Mucosa of rectum (tissue), 2 donors: Measurements from ENCODE around the gene BHLHA15.
"Not testable (repeated sequence)": the region's sequence is repeated elsewhere in the genome, so short reads cannot be mapped to it uniquely, and the experiment has no call there.

ENCODE experiments used
- H3K27ac ChIP-seq, 2 donors: one replicate each; pipeline ENCODE4 v1.7.0; 2013; ENCODE audit warnings: inconsistent platforms in 2 of 2, low read depth in 2 of 2, low read length in 2 of 2
- H3K27me3 ChIP-seq, 2 donors: one replicate each; pipeline ENCODE4 v1.7.0; 2013; ENCODE audit warnings: low read length in 2 of 2; ENCODE audit not compliant: control insufficient read depth in 2 of 2, insufficient read depth in 2 of 2
- H3K36me3 ChIP-seq, 2 donors: one replicate each; pipeline ENCODE4 v1.7.0; 2013; ENCODE audit warnings: low read length in 2 of 2; ENCODE audit not compliant: control insufficient read depth in 2 of 2, insufficient read depth in 2 of 2
- H3K4me1 ChIP-seq, 2 donors: one replicate each; pipeline ENCODE4 v1.7.0; 2013; ENCODE audit warnings: low read length in 2 of 2, mild to moderate bottlenecking in 1 of 2; ENCODE audit not compliant: control insufficient read depth in 2 of 2, insufficient read depth in 2 of 2
- H3K4me3 ChIP-seq, 2 donors: one replicate each; pipeline ENCODE4 v1.7.0; 2013; ENCODE audit warnings: low read length in 2 of 2
- H3K9ac ChIP-seq, 2 donors: one replicate each; pipeline ENCODE4 v1.7.0; 2013; ENCODE audit warnings: low read length in 2 of 2, low read depth in 1 of 2, mild to moderate bottlenecking in 1 of 2
- H3K9me3 ChIP-seq, 2 donors: one replicate each; pipeline ENCODE4 v1.7.0; 2013; ENCODE audit warnings: low read length in 2 of 2; ENCODE audit not compliant: control insufficient read depth in 2 of 2
- donor health status: healthy.
- donor health status: Normal muscosa, but diverticular disease.

BHLHA15 gene

DNA sequence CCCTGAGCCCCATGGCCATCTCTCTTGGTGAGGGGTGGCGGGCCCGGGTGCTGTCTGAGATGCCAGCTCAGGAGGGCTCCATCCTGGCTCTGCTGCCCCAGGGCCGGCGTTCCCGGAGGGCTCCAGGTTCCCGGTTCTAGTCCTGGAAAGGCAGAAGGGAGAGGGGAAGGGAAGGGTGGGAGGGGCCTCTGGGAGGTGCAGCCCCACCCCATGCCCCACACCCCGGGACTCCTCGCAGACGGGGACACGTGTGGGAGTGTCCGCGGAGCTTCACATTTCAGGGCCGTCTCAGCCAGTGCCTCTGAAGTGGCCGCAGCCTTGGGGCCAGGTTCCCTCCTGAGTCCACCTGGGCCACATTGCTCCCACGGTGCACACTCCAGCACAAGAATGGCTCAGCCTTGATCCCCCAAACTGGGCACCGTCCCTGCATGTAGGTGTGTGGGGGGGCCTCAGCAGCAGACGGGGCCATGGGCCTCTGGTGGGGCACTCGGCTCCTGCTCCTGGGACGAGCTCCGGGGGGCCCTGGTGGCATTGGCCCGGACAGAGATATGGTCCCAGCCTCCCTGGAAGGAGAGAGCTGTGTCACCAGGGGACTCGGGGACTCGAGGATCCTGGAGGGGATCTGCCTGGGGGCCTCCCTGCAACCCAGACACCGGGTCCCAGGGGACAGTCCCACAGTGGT lies 5.8 kb downstream of the BHLHA15 start:
- Histone ChIP-seq H3K27ac (no peak overlapping the region), H3K4me1 (no peaks in the 10 kb centered on the region), H3K36me3 (peaks cover 9 to 11% of the 10 kb centered on the region in 2 donors)

DNA sequence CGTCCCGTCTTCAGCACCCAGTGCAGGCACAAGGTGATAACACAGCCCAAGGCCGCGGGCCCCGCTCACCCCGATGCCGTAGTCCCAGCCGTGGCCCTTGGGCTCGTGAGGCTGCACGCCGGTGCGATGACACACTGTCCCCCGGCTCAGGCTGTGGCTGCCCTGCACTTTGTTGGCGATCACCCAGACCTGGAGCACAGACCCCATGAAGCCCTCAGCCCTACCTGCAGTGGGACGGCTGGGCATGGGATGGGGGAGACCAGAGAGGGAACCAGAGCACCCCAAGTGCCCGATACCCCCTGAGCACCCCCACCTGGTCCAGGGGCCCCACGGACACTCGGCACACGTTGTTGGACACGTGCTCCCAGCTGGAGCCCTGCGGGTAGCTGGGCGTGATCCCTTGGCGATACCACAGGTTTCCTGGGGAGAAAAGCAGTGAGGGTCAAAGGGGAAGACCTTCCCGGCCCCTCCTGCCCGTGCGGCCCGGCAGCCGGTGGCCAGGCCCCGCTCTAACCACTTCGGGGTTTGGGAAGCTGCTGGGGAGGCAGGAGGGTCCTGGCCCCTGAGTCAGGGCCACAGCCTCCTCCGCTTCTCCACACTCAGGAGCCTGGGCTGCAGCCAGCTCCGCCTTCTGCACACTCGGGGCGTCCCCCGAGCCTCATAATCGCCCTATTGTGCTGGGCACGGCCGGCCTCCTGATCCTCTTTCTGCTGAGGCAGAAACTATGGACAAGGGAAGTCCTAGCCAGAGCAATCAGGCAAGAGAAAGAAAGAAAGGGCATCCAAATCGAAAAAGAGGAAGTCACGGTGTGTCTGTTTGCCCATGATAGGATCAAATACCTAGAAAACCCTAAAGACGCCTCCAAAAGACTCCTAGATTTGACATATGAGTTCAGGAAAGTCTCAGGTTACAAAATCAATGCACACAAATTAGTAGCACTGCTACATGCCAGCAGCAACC lies 6.7 kb downstream of the BHLHA15 start:
- Histone ChIP-seq H3K4me1 (no peaks in the 10 kb centered on the region), H3K36me3 (peaks cover 9 to 11% of the 10 kb centered on the region in 2 donors), H3K4me3 (no peak overlapping the region), H3K9me3 (no peaks in the 10 kb centered on the region), H3K9ac (no peak overlapping the region), H3K27me3 (no peaks in the 10 kb centered on the region), H3K27ac (no peak overlapping the region)

More for the DNA sequence above, 5.8 kb downstream of the BHLHA15 start:
- no peaks in the 10 kb centered on the region for H3K9me3 ChIP-seq
- no peaks in the 10 kb centered on the region for H3K27me3 ChIP-seq
- no peak overlapping the region for H3K4me3 ChIP-seq
- H3K9ac ChIP-seq, result no peak overlapping the region

DNA sequence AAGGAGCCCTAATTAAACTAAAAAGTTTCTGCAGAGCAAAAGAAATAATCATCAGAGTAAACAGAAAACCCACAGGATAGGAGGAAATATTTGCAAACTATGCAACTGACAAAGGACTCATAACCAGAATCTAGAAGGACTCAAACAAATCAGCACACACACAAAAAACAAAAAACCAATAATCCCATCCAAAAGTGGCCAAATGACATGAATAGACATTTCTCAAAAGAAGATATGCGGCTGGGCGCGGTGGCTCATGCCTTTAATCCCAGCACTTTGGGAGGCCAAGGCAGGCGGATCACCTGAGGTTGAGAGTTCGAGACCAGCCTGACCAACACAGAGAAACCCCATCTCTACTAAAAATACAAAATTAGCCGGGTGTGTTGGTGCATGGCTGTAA lies 8.1 kb downstream of the BHLHA15 start:
- peaks cover 9 to 11% of the 10 kb centered on the region in 2 donors for H3K36me3 ChIP-seq
- not testable (repeated sequence) for H3K4me3 ChIP-seq, H3K4me1 ChIP-seq, H3K9me3 ChIP-seq, H3K9ac ChIP-seq, H3K27me3 ChIP-seq, H3K27ac ChIP-seq

DNA sequence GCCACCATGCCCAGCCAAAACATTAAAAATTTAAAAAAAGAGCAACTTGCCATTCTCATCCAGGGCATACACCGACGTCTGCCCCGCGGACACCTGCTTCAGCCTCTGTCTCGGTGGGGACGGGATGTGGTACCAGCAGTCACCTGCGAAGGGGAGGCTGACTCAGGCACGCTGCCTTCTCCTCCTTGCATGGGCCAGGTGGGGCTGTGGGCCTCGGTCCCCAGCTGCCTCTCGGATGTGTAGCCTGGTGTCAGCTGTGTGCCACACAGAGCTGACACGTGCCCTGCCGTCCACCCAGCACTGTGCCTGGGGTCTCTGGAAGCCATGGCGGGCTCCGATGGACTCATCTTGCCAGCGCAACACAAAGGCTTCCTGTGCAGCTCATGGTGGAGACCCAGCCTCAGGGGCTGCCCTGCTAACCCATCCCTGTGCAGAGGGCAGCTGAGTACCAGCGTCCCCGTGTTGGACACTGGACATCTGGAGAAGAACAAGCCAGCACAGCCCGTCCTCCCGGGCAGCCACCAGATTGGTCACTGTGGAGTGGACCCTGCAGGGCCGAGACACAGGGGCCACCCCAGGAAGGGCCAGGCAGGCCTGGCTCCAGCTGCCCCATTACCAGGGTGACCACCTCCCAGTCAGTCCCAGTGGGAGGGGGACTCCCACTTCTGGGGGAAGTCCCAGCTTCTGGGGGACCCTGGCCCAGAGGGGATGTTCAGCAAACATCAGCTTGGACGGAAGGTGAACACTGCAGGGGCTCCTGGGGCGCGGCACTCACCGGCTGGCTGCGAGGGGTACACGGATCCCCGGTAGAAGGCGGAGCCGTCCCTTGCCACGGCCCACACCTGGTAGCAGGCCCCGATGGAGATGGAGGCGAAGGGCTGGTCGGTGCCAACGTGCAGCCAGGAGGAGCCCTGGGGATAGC lies 10.6 kb downstream of the BHLHA15 start:
- no peaks in the 10 kb centered on the region for H3K27me3 ChIP-seq
- no peaks in the 10 kb centered on the region for H3K4me1 ChIP-seq
- H3K4me3 ChIP-seq, result no peak overlapping the region
- H3K9me3 ChIP-seq, result no peaks in the 10 kb centered on the region
- H3K9ac ChIP-seq, result no peak overlapping the region
- no peak overlapping the region for H3K27ac ChIP-seq
- peaks cover 14 to 15% of the 10 kb centered on the region in 2 donors for H3K36me3 ChIP-seq

DNA sequence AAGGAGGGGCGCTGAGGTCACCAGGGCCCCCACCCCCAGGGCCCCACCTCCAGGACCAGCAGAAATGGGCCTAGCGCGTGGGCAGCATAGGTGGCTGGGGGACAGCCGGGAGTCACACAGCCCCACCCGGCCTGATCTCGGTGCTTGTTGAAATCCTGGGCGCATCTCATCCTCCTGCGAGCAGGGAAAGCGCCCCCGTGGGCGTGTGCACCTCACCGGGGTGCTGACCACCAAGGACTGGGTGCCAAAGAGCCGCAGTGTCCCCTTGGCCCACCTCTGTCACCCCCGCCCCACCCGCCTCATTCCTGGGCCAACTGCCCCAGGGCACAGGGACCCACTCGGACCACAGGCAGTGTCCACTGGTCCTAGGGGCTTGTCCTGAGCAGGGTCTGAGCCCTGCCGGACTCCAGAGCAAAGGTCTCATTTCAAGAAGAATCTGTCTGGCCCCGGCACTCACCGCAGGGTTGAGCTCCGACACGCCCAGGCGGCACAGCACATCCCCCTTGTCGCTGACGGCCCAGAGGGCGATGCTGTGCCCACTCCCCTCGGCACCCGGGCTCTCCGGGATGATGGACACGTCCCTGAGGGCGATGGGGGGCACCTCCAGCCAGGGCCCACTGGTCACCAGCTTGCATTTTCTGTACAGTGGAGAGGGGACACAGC lies 11.4 kb downstream of the BHLHA15 start:
- Histone ChIP-seq H3K4me1 (no peaks in the 10 kb centered on the region), H3K27me3 (no peaks in the 10 kb centered on the region), H3K4me3 (no peak overlapping the region), H3K9me3 (no peaks in the 10 kb centered on the region), H3K27ac (no peak overlapping the region), H3K9ac (no peak overlapping the region), H3K36me3 (peaks cover 12 to 13% of the 10 kb centered on the region in 2 donors)

DNA sequence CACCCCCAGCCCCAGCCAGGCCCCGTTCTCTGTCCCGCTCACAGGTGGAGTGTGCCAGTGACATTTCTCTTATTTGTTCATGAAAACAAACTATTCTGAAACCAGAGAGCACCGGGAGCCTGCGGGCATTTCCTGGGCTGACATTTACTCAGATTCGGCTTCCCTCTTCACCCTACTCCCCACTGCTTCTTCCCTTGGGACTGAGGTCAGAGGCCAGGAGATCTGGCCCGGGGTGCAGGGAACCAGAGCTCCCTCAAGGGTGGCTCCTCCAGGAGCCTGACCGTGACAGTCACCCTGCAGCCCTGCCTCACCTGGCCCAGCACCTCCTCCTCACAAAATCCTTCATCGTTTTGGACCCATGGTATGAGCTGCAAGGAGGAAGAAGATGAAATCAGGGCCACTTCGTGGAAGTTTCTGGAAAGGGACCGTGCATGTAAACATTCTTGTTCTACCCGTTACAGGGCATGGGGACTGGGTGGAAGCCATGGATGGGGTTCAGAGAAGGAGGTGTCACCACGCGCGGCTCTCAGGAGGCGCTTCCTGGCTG lies 12.2 kb downstream of the BHLHA15 start:
- Histone ChIP-seq H3K27ac (no peak overlapping the region), H3K4me3 (no peak overlapping the region), H3K36me3 (peaks cover 14 to 18% of the 10 kb centered on the region in 2 donors), H3K9me3 (no peaks in the 10 kb centered on the region), H3K4me1 (no peaks in the 10 kb centered on the region), H3K27me3 (no peaks in the 10 kb centered on the region), H3K9ac (no peak overlapping the region)

DNA sequence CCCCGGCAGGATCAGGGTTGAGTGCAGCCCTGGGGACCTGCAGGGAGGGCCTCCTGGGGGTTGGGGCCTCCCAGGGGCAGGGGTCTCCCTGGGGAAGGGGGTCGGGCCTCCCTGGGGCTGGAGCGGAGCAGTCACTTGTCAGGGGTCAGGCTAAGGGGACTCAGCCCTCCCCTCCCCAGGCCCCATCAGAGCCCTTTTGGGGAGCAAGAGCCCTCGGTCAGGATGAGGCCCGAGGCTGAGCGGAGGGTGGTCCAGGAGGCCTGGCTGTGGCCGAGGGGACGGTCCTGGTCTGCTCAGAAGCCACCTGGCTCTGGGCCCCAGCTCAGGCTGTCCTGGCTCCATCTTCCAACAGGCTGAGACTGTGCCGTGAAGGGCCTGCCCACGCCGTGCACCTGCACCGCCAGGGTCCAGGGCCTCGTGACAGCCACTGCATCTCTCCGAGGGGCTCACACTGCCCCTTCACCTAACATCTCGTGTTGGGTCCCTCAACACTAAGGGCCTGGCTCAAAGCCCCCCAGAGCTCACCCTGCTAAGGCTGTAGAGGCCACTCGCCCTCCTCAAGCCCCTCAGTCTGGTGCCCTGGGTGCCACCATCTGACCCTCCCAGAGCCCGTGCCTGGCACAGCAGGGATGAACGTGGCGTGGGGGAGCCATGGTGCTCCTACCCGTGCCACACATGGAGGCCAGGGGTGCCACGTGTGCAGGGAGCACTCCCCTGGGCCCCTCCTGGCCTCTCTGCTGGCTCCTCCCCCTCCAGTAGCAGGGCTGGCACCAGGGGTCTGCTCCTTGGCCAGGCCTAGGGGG lies 12.9 kb downstream of the BHLHA15 start:
- Histone ChIP-seq H3K4me1 (no peaks in the 10 kb centered on the region), H3K9ac (no peak overlapping the region), H3K27me3 (no peaks in the 10 kb centered on the region), H3K27ac (no peak overlapping the region), H3K9me3 (no peaks in the 10 kb centered on the region), H3K4me3 (no peak overlapping the region), H3K36me3 (peaks cover 14 to 24% of the 10 kb centered on the region in 2 donors)

DNA sequence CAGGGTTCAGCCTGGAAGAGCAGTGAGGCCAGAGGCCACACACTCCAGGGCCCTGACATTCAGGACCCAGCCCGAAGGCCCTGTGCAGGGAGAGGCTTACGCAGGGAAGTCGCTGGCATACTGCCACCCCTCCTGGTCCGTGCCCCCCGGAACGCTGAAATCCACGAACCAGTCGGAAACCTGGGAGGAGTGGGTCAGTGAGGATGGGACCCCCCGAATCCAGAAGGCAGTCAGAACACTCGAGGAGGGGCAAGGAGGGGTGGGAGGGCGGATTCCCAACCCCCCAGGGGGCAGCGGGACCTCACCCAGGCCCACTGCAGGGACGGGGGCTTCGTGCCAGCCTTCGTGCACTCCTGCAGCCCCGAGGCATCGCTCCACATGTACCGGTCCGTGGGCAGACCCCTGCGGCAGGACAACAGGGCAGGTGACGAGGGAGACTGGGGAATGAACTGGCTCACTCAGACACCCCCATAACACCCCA lies 13.5 kb downstream of the BHLHA15 start:
- Histone ChIP-seq H3K4me1 (no peaks in the 10 kb centered on the region), H3K4me3 (no peak overlapping the region), H3K9me3 (no peaks in the 10 kb centered on the region), H3K9ac (no peak overlapping the region), H3K36me3 (peaks cover 14 to 24% of the 10 kb centered on the region in 2 donors), H3K27me3 (no peaks in the 10 kb centered on the region), H3K27ac (no peak overlapping the region)
